Measurements from ENCODE around the gene GDPGP1. TPM values are rescaled to one million over a fixed set of nuclear protein-coding genes. Genes with fewer than 3 reads are reported as not detected.
A peak's percentile ranks its signal among the peaks of the same experiment; 100 is the strongest.

Gene GDPGP1
- total RNA-seq, 1 experiment from 2014 or later: 5.2 TPM

GRCh38 chr15:90214553-90215196, 19.3 kb upstream of the GDPGP1 start:
- H3K36me3 ChIP-seq (ENCODE audit: insufficient read depth, low read length, poor library complexity, severe bottlenecking): no peaks in the 10 kb centered on the region
- no peak for DNase-seq (ENCODE audit: low spot score)
- no peak overlapping the region for H3K4me3 ChIP-seq (ENCODE audit: low read depth, low read length, poor library complexity, severe bottlenecking)
- BruUV-seq (replicated peaks): no TSS peak
- H3K9me3 ChIP-seq (ENCODE audit: low read depth, low read length, poor library complexity, severe bottlenecking): no peaks in the 10 kb centered on the region
- intact Hi-C loops (cut with micrococcal nuclease; ENCODE audit: unreplicated experiment): no loop called here
- POLR2A ChIA-PET (ENCODE audit: low non-redundant PET): interaction anchor here (0.7 kb wide), 1 partner anchor 626 kb away, joined by 9 read pairs; no protein-coding TSS in a partner anchor
- H3K4me1 ChIP-seq (ENCODE audit: insufficient read depth, low read length, poor library complexity, severe bottlenecking): peaks cover 31% of the 10 kb centered on the region
- H3K27ac ChIP-seq (ENCODE audit: low read depth, low read length, poor library complexity, severe bottlenecking): no peak overlapping the region
- H3K27me3 ChIP-seq (replicated peaks; ENCODE audit: insufficient read depth, low read depth, low read length, poor library complexity): no peaks in the 10 kb centered on the region
- TF ChIP-seq EZH2 (IDR thresholded peaks at IDR 0.05; ENCODE audit: borderline replicate concordance, low read depth, low read length, poor library complexity, severe bottlenecking) (no peak), CTCF (conservative IDR thresholded peaks at IDR 0.05; ENCODE audit: low read depth, low read length) (peak; percentile 35; the same call in 1 of the 2 replicates)
- CTCF ChIA-PET: interaction anchor here (0.6 to 0.7 kb wide), 3 partner anchors 10 to 27 kb away, joined by 3 to 4 read pairs (median 3); no protein-coding TSS in a partner anchor

GRCh38 chr15:90217671-90218394, 16.2 kb upstream of the GDPGP1 start:
- no peaks in the 10 kb centered on the region for H3K9me3 ChIP-seq (ENCODE audit: low read depth, low read length, poor library complexity, severe bottlenecking)
- CTCF ChIA-PET: no interaction called here
- H3K27me3 ChIP-seq (replicated peaks; ENCODE audit: insufficient read depth, low read depth, low read length, poor library complexity): no peaks in the 10 kb centered on the region
- H3K4me3 ChIP-seq (ENCODE audit: low read depth, low read length, poor library complexity, severe bottlenecking): no peak overlapping the region
- no peak overlapping the region for H3K27ac ChIP-seq (ENCODE audit: low read depth, low read length, poor library complexity, severe bottlenecking)
- no peak for TF ChIP-seq EZH2 (IDR thresholded peaks at IDR 0.05; ENCODE audit: borderline replicate concordance, low read depth, low read length, poor library complexity, severe bottlenecking)
- no peak for TF ChIP-seq CTCF (conservative IDR thresholded peaks at IDR 0.05; ENCODE audit: low read depth, low read length)
- DNase-seq (ENCODE audit: low spot score): no peak
- peaks cover 5% of the 10 kb centered on the region for H3K4me1 ChIP-seq (ENCODE audit: insufficient read depth, low read length, poor library complexity, severe bottlenecking)
- POLR2A ChIA-PET (ENCODE audit: low non-redundant PET): no interaction called here
- no TSS peak for BruUV-seq (replicated peaks)
- no peaks in the 10 kb centered on the region for H3K36me3 ChIP-seq (ENCODE audit: insufficient read depth, low read length, poor library complexity, severe bottlenecking)
- intact Hi-C loops (cut with micrococcal nuclease; ENCODE audit: unreplicated experiment): no loop called here

DNA sequence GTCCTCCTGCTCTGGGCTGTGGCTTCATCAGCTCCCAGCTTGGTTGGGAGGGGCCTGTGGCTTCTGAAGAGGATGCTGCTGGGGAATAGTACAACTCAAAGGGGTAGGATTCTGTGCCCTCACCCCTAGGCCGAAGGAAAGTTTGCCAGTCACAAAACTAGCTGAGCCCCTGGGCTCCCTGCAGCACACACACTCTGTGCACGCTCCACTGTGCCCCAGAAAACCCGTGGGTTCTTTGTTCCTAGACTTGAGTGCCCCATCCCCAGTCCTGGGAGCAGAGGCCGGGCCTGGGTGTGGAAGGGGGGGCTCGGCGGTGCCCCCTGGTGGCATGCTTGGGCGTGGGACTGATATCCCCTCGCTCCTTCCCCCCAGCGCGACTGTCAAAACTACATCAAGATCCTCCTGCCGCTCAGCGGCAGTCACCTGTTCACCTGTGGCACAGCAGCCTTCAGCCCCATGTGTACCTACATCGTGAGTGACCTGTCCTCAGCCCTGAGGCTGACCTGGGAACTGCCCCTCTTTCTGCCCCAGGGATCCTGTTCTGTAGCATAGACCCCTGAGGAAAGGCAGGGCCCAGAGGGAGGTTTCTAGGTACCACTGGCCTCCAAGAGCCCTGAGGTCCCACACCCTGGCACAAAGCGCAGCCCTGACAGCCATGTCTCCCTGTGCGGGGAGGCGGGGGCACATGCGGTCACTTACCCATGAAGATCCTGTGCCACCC, 14.4 kb upstream of the GDPGP1 start:
- H3K4me3 ChIP-seq (ENCODE audit: low read depth, low read length, poor library complexity, severe bottlenecking): no peak overlapping the region
- H3K27ac ChIP-seq (ENCODE audit: low read depth, low read length, poor library complexity, severe bottlenecking): no peak overlapping the region
- DNase-seq (ENCODE audit: low spot score): peak; percentile 64
- no TSS peak for BruUV-seq (replicated peaks)
- H3K27me3 ChIP-seq (replicated peaks; ENCODE audit: insufficient read depth, low read depth, low read length, poor library complexity): no peaks in the 10 kb centered on the region
- H3K36me3 ChIP-seq (ENCODE audit: insufficient read depth, low read length, poor library complexity, severe bottlenecking): no peaks in the 10 kb centered on the region
- peak; percentile 73 for TF ChIP-seq CTCF (conservative IDR thresholded peaks at IDR 0.05; ENCODE audit: low read depth, low read length)
- TF ChIP-seq EZH2 (IDR thresholded peaks at IDR 0.05; ENCODE audit: borderline replicate concordance, low read depth, low read length, poor library complexity, severe bottlenecking): no peak
- intact Hi-C loops (cut with micrococcal nuclease; ENCODE audit: unreplicated experiment): no loop called here
- H3K9me3 ChIP-seq (ENCODE audit: low read depth, low read length, poor library complexity, severe bottlenecking): no peaks in the 10 kb centered on the region
- POLR2A ChIA-PET (ENCODE audit: low non-redundant PET): interaction anchor here (0.5 kb wide), 1 partner anchor 117 kb away, joined by 3 read pairs; the partner anchor contains the start of gene IDH2
- H3K4me1 ChIP-seq (ENCODE audit: insufficient read depth, low read length, poor library complexity, severe bottlenecking): no peaks in the 10 kb centered on the region
- CTCF ChIA-PET: no interaction called here

All from A673 (cell line).